ENCODE data around the gene FMNL2. TPM values are rescaled to one million over a fixed set of nuclear protein-coding genes. Genes with fewer than 3 reads are reported as not detected.

FMNL2 gene
- polyA plus RNA-seq, 1 donor from 2014 or later: 86.5 TPM

DNA sequence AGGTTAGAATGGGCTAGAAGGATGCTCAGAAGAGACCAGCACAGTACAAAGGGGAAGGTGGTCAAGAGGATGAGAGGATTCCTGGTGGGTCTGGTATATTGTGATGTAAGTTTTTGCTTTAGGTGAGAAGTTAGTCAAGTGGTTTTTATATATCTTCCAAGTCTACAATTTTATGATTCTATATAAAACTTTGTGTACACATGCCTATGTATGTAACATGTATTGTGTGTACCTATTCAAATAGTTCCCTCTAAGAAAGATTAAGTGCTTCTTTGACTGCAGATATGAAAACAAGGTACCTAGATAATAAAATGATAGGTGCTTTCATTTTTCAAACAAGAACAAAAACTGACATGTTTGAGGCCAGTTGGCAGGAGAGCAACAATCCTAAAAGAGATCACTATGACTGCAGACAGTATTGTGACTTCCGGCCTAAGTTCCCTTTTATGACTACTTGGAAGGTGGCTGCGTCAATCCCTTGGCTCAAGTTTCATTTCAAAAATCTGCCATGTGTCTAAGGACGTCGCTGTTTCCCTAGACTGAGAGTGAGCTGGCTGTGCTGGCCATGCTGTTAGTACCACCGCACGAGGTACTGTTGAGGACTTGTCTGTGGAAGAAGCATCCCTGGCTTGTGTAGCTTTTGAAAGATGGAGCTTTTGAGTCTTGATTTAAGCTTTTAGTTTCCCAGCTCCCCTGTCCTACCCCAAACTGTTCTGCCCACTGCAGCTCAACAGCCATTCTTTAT lies 259.2 kb downstream of the FMNL2 start:
- Histone ChIP-seq H3K4me2 (ENCODE audit: low read length) (no peak overlapping the region), H3K79me2 (replicated peaks; ENCODE audit: insufficient read depth, low read length) (no peaks in the 10 kb centered on the region), H4K20me1 (ENCODE audit: insufficient read depth) (no peaks in the 10 kb centered on the region), H3K9me3 (ENCODE audit: low read length) (no peaks in the 10 kb centered on the region), H3F3A (ENCODE audit: insufficient read depth, low read length, poor library complexity, severe bottlenecking) (no peaks in the 10 kb centered on the region), H3K36me3 (ENCODE audit: insufficient read depth, low read length) (no peaks in the 10 kb centered on the region), H3K27ac (ENCODE audit: low read length) (no peak overlapping the region), H2AFZ (ENCODE audit: low read depth, low read length) (no peak overlapping the region), H3K9me2 (ENCODE audit: insufficient read depth, low read length) (no peaks in the 10 kb centered on the region), H3K9ac (ENCODE audit: low read length) (no peak overlapping the region), H3K4me3 (ENCODE audit: low read length) (no peak overlapping the region), H3K27me3 (ENCODE audit: insufficient read depth, low read depth, low read length) (no peaks in the 10 kb centered on the region)
- no peak for TF ChIP-seq MXI1 (conservative IDR thresholded peaks at IDR 0.05; ENCODE audit: poor library complexity, severe bottlenecking)
- TF ChIP-seq, protein P1, sequence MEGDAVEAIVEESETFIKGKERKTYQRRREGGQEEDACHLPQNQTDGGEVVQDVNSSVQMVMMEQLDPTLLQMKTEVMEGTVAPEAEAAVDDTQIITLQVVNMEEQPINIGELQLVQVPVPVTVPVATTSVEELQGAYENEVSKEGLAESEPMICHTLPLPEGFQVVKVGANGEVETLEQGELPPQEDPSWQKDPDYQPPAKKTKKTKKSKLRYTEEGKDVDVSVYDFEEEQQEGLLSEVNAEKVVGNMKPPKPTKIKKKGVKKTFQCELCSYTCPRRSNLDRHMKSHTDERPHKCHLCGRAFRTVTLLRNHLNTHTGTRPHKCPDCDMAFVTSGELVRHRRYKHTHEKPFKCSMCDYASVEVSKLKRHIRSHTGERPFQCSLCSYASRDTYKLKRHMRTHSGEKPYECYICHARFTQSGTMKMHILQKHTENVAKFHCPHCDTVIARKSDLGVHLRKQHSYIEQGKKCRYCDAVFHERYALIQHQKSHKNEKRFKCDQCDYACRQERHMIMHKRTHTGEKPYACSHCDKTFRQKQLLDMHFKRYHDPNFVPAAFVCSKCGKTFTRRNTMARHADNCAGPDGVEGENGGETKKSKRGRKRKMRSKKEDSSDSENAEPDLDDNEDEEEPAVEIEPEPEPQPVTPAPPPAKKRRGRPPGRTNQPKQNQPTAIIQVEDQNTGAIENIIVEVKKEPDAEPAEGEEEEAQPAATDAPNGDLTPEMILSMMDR (IDR thresholded peaks at IDR 0.05; ENCODE audit: poor library complexity, severe bottlenecking): no peak
- TF ChIP-seq SMC3 (conservative IDR thresholded peaks at IDR 0.05; ENCODE audit: poor library complexity): no peak
- TF ChIP-seq EZH2 (IDR thresholded peaks at IDR 0.05; ENCODE audit: borderline replicate concordance, insufficient read depth, low read length, poor library complexity, severe bottlenecking): no peak
- no peak for TF ChIP-seq RAD21 (conservative IDR thresholded peaks at IDR 0.05)
- TF ChIP-seq TAF1 (IDR thresholded peaks at IDR 0.05; ENCODE audit: low read depth): no peak
- TF ChIP-seq POLR2AphosphoS5 (IDR thresholded peaks at IDR 0.05): no peak
- no peak for TF ChIP-seq EP300 (conservative IDR thresholded peaks at IDR 0.05; ENCODE audit: poor library complexity, severe bottlenecking)
- TF ChIP-seq, protein P2, sequence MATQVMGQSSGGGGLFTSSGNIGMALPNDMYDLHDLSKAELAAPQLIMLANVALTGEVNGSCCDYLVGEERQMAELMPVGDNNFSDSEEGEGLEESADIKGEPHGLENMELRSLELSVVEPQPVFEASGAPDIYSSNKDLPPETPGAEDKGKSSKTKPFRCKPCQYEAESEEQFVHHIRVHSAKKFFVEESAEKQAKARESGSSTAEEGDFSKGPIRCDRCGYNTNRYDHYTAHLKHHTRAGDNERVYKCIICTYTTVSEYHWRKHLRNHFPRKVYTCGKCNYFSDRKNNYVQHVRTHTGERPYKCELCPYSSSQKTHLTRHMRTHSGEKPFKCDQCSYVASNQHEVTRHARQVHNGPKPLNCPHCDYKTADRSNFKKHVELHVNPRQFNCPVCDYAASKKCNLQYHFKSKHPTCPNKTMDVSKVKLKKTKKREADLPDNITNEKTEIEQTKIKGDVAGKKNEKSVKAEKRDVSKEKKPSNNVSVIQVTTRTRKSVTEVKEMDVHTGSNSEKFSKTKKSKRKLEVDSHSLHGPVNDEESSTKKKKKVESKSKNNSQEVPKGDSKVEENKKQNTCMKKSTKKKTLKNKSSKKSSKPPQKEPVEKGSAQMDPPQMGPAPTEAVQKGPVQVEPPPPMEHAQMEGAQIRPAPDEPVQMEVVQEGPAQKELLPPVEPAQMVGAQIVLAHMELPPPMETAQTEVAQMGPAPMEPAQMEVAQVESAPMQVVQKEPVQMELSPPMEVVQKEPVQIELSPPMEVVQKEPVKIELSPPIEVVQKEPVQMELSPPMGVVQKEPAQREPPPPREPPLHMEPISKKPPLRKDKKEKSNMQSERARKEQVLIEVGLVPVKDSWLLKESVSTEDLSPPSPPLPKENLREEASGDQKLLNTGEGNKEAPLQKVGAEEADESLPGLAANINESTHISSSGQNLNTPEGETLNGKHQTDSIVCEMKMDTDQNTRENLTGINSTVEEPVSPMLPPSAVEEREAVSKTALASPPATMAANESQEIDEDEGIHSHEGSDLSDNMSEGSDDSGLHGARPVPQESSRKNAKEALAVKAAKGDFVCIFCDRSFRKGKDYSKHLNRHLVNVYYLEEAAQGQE (IDR thresholded peaks at IDR 0.05; ENCODE audit: borderline replicate concordance): no peak

DNA sequence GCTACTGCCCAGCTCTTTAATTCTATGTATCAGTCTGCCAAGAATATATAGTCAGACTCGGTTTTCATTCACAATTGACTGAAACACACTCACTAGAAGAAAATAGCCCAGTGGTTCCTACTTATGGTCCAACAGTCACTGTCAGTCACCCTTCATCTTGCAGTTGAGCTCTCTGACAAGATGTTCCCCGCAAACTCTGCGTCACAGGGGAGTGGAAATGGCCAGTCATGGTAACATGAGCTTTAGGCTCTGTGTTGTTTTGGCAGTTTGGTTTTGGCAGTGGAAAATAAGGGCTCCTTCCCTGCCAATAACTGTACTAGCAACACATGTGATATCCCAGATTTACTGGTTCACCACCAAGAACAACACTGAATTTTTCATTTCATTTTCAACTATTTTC lies 259.8 kb downstream of the FMNL2 start:
- no peaks in the 10 kb centered on the region for H3K9me2 ChIP-seq (ENCODE audit: insufficient read depth, low read length)
- no peaks in the 10 kb centered on the region for H3K36me3 ChIP-seq (ENCODE audit: insufficient read depth, low read length)
- no peak overlapping the region for H3K4me3 ChIP-seq (ENCODE audit: low read length)
- TF ChIP-seq, protein P2 (IDR thresholded peaks at IDR 0.05; ENCODE audit: borderline replicate concordance): no peak
- no peak overlapping the region for H3K27ac ChIP-seq (ENCODE audit: low read length)
- H2AFZ ChIP-seq (ENCODE audit: low read depth, low read length): no peak overlapping the region
- H3K9ac ChIP-seq (ENCODE audit: low read length): no peak overlapping the region
- no peak overlapping the region for H3K4me2 ChIP-seq (ENCODE audit: low read length)
- H3K79me2 ChIP-seq (replicated peaks; ENCODE audit: insufficient read depth, low read length): no peaks in the 10 kb centered on the region
- H3K27me3 ChIP-seq (ENCODE audit: insufficient read depth, low read depth, low read length): no peaks in the 10 kb centered on the region
- no peaks in the 10 kb centered on the region for H3F3A ChIP-seq (ENCODE audit: insufficient read depth, low read length, poor library complexity, severe bottlenecking)
- no peaks in the 10 kb centered on the region for H3K9me3 ChIP-seq (ENCODE audit: low read length)
- no peaks in the 10 kb centered on the region for H4K20me1 ChIP-seq (ENCODE audit: insufficient read depth)
